Activated naive CD8-positive, alpha-beta T cell treated with anti-CD3 and anti-CD28 coated beads for 36 hours (primary cell): ENCODE results near the gene CISTR. TPM values are rescaled to one million over a fixed set of nuclear protein-coding genes. Genes with fewer than 3 reads are reported as not detected.
A peak's percentile ranks its signal among the peaks of the same experiment; 100 is the strongest.

Experiments
- DNase-seq: peaks from one replicate; pipeline ENCODE4 v3.0.0; 2021
- H3K27ac Mint-ChIP-seq: one replicate; pipeline ENCODE4 v1.8.0; 2022; ENCODE audit warnings: mild to moderate bottlenecking, moderate library complexity, mixed read lengths
- H3K27me3 Mint-ChIP-seq: one replicate; pipeline ENCODE4 v1.8.0; 2022; ENCODE audit warnings: mild to moderate bottlenecking, mixed read lengths
- H3K36me3 Mint-ChIP-seq: one replicate; pipeline ENCODE4 v1.8.0; 2021; ENCODE audit warnings: mild to moderate bottlenecking, mixed read lengths
- H3K4me1 Mint-ChIP-seq: one replicate; pipeline ENCODE4 v1.8.0; 2021; ENCODE audit warnings: mixed read lengths
- H3K4me3 Mint-ChIP-seq: one replicate; pipeline ENCODE4 v1.8.0; 2022; ENCODE audit warnings: mild to moderate bottlenecking, moderate library complexity, mixed read lengths
- H3K9me3 Mint-ChIP-seq: one replicate; pipeline ENCODE4 v1.8.0; 2022; ENCODE audit warnings: mixed read lengths
- total RNA-seq, 2 experiments: library from RNA; stranded (reverse); gene quantifications; one replicate each; pipeline ENCODE4 v1.2.3, GENCODE V29; 2021

CISTR gene
- total RNA-seq, 2 experiments from 2014 or later = not detected

DNA sequence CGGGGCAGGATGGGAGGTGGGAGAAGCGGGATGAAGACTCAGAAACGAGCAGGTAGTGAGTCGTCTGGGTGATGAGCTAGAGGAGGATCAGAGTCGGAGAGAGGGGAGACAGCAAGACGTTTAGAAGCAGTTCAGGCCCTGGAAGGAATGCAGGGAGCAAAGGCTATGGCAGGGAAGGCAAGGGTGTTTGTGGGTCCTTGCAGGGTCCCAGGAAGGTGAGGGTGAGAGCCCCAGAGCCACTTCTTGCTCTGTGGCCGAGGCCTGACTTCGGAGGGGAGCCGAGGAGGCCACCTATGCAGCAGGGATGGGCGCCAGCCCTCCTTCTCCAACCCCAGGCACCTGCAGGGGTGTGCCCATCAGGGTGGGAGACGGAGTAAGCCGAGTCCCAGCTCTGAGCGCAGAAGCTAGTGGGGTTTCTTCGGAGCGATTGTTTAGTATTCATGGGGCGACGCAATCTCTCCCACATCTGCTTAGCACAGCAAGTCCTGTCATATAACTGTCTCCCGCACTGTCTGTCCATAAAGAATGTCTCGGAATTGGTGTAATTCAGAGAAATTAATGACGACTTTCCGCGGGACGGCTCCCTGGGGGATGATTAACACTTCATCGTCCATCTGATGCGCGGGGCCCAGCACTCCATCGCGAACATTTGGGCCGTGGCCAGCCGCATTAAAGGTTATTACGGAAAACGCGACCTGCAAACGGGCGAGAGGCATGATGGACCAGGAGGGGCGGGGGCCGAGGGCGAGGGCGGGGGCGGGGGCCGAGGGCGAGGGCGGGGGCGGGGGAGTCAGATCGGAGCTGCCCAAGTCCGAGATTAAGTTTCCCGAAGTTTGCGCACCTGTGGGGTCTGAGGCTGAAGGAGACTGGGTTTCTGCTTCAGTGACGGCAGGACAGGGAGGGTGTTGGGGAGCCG, 12.3 kb downstream of the CISTR start:
- Mint-ChIP-seq H3K27ac (no peak overlapping the region), H3K4me3 (peak overlapping the region; percentile 56), H3K36me3 (no peaks in the 10 kb centered on the region), H3K27me3 (peaks cover 54% of the 10 kb centered on the region), H3K9me3 (no peaks in the 10 kb centered on the region), H3K4me1 (peaks cover 11% of the 10 kb centered on the region)
- no peak for DNase-seq

GRCh38 chr12:53738406-53739213, 13.2 kb downstream of the CISTR start:
- H3K36me3 Mint-ChIP-seq = no peaks in the 10 kb centered on the region
- peaks cover 15% of the 10 kb centered on the region for H3K4me1 Mint-ChIP-seq
- peak; percentile 41 for DNase-seq
- H3K27ac Mint-ChIP-seq = no peak overlapping the region
- H3K9me3 Mint-ChIP-seq = no peaks in the 10 kb centered on the region
- peak overlapping the region; percentile 56 for H3K4me3 Mint-ChIP-seq
- peaks cover 45% of the 10 kb centered on the region for H3K27me3 Mint-ChIP-seq

- H3K27ac Mint-ChIP-seq = no peak overlapping the region
- H3K36me3 Mint-ChIP-seq = no peaks in the 10 kb centered on the region
- H3K27me3 Mint-ChIP-seq = peaks cover 39% of the 10 kb centered on the region
- H3K4me1 Mint-ChIP-seq = peaks cover 13% of the 10 kb centered on the region
- no peak for DNase-seq
- H3K4me3 Mint-ChIP-seq = peak overlapping the region; percentile 27
- H3K9me3 Mint-ChIP-seq = no peaks in the 10 kb centered on the region
Observed at GRCh38 chr12:53737951-53738405, 13.8 kb downstream of the CISTR start.

GRCh38 chr12:53737093-53737808, 14.5 kb downstream of the CISTR start:
- peaks cover 32% of the 10 kb centered on the region for H3K27me3 Mint-ChIP-seq
- no peaks in the 10 kb centered on the region for H3K36me3 Mint-ChIP-seq
- no peaks in the 10 kb centered on the region for H3K9me3 Mint-ChIP-seq
- H3K4me1 Mint-ChIP-seq = peaks cover 13% of the 10 kb centered on the region
- DNase-seq = no peak
- no peak overlapping the region for H3K27ac Mint-ChIP-seq
- no peak overlapping the region for H3K4me3 Mint-ChIP-seq

DNA sequence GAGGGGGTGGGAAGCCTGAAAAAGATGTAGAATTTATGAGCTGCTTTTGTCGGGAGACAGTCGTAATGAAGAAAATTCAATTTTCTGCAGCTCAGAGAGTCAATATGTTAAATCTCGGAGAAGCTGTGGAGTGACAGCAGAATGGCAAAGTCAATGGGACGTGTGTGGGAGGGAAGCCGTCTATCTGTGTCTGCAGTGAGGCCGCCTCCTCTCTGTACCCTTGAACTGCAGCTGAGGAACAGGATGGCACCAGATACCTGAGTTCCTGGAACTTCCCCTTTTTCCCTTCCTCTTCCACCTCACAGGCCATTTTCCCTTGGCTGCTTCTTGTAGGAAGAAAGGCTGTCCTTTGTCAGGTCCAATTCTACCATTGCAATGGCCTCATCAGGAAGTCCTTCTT, 15.2 kb downstream of the CISTR start:
- Mint-ChIP-seq H3K9me3 (no peaks in the 10 kb centered on the region), H3K36me3 (no peaks in the 10 kb centered on the region), H3K27me3 (peaks cover 25% of the 10 kb centered on the region), H3K27ac (no peak overlapping the region), H3K4me1 (peaks cover 13% of the 10 kb centered on the region), H3K4me3 (no peak overlapping the region)
- no peak for DNase-seq

- Mint-ChIP-seq H3K4me3 (no peak overlapping the region), H3K9me3 (no peaks in the 10 kb centered on the region), H3K36me3 (no peaks in the 10 kb centered on the region), H3K4me1 (peaks cover 13% of the 10 kb centered on the region), H3K27me3 (peaks cover 21% of the 10 kb centered on the region), H3K27ac (no peak overlapping the region)
- no peak for DNase-seq
Observed at GRCh38 chr12:53735556-53735955, 16.2 kb downstream of the CISTR start.

- Mint-ChIP-seq H3K9me3 (no peaks in the 10 kb centered on the region), H3K27me3 (peaks cover 21% of the 10 kb centered on the region)
Observed at GRCh38 chr12:53734425-53734824, 17.4 kb downstream of the CISTR start.

GRCh38 chr12:53733807-53734200, 18.0 kb downstream of the CISTR start:
- peaks cover 21% of the 10 kb centered on the region for H3K27me3 Mint-ChIP-seq
- no peaks in the 10 kb centered on the region for H3K36me3 Mint-ChIP-seq
- DNase-seq = no peak
- H3K27ac Mint-ChIP-seq = no peak overlapping the region
- peaks cover 6% of the 10 kb centered on the region for H3K4me1 Mint-ChIP-seq
- no peak overlapping the region for H3K4me3 Mint-ChIP-seq
- H3K9me3 Mint-ChIP-seq = no peaks in the 10 kb centered on the region

More at GRCh38 chr12:53734425-53734824, 17.4 kb downstream of the CISTR start:
- no peak for DNase-seq
- Mint-ChIP-seq H3K27ac (no peak overlapping the region), H3K36me3 (no peaks in the 10 kb centered on the region), H3K4me3 (no peak overlapping the region), H3K4me1 (peaks cover 11% of the 10 kb centered on the region)

GRCh38 chr12:53733051-53733806, 18.6 kb downstream of the CISTR start:
- H3K27me3 Mint-ChIP-seq = peaks cover 19% of the 10 kb centered on the region
- no peak for DNase-seq
- H3K27ac Mint-ChIP-seq = no peak overlapping the region
- no peak overlapping the region for H3K4me3 Mint-ChIP-seq
- peaks cover 4% of the 10 kb centered on the region for H3K4me1 Mint-ChIP-seq
- H3K9me3 Mint-ChIP-seq = no peaks in the 10 kb centered on the region
- no peaks in the 10 kb centered on the region for H3K36me3 Mint-ChIP-seq

DNA sequence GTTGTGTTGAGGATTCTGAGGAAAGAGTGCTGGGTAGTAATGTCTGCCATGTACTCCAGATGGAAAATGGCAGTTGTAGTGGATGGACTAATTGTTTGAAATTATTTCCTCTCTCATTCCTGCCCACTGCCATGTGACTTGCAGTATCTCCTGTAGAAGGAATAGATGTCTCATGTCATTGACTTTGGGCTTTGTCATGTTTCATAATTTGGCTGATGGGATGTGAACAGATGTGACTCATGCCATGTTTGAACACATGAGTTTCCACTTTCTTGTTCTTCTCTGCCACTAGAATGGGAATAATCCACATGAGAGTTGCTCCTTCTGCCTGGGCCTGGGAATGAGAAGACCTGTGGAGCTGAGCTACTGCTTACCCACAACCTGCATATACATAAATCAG, 22.1 kb downstream of the CISTR start:
- peaks cover 17% of the 10 kb centered on the region for H3K4me1 Mint-ChIP-seq
- H3K9me3 Mint-ChIP-seq = no peaks in the 10 kb centered on the region
- H3K27ac Mint-ChIP-seq = no peak overlapping the region
- no peak overlapping the region for H3K4me3 Mint-ChIP-seq
- no peak for DNase-seq
- no peaks in the 10 kb centered on the region for H3K27me3 Mint-ChIP-seq
- H3K36me3 Mint-ChIP-seq = no peaks in the 10 kb centered on the region

DNA sequence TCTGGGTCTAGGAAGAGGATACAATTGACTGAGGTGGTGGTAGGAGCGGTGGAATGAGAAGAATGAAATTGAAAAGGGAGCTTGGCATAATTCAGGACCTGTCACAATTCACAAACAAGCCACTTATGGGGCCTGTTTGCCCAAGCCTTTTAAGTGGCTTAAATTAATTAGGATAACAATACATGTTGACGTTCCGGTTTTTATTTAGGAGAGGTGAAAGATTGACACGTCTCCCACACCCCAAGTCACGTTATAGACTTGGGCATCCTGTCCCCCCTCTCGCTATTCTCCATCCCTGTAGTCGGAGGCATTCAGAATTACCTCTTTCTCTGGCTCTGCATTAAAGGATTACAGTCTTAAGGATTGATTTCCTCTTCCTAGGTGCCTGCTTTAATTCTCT, 23.6 kb downstream of the CISTR start:
- Mint-ChIP-seq H3K4me1 (peaks cover 13% of the 10 kb centered on the region), H3K27ac (peak overlapping the region; percentile 93), H3K27me3 (no peaks in the 10 kb centered on the region), H3K4me3 (peak overlapping the region; percentile 87), H3K9me3 (no peaks in the 10 kb centered on the region), H3K36me3 (no peaks in the 10 kb centered on the region)
- DNase-seq = no peak

GRCh38 chr12:53727310-53728041, 24.3 kb downstream of the CISTR start, which contains the start of gene CALCOCO1:
TSS of gene CALCOCO1 (minus strand) at chr12:53727452. CDS start at chr12:53725242, 2,210 bp downstream.
- H3K36me3 Mint-ChIP-seq = no peaks in the 10 kb centered on the region
- peak within 1 kb of the TSS; percentile 93 for H3K27ac Mint-ChIP-seq
- peaks cover 15% of the 10 kb centered on the region for H3K4me1 Mint-ChIP-seq
- DNase-seq = peak; percentile 97
- H3K4me3 Mint-ChIP-seq = peak within 1 kb of the TSS; percentile 87
- no peaks in the 10 kb centered on the region for H3K9me3 Mint-ChIP-seq
- H3K27me3 Mint-ChIP-seq = no peaks in the 10 kb centered on the region

DNA sequence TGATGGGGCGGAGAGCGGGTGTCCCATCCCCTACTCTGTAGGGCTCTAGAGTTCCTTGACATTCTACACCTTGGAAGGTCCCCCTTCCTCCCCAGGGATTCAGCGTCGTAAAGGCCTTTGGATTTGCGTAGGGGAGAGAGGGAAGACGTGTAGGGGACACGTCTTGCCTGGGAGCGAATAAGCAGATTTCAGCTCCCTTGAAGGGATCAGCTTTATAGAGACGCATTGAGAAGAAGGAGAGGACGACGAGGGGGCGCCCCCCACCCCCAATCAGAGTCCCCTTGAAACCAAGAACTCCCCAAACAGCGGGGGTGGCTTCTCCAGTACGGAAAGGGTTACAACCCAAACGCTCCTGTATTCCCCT, 24.9 kb downstream of the CISTR start:
- Mint-ChIP-seq H3K36me3 (no peaks in the 10 kb centered on the region), H3K9me3 (no peaks in the 10 kb centered on the region), H3K4me1 (peaks cover 15% of the 10 kb centered on the region), H3K27ac (peak overlapping the region; percentile 93), H3K27me3 (no peaks in the 10 kb centered on the region), H3K4me3 (peak overlapping the region; percentile 87)
- DNase-seq = no peak

GRCh38 chr12:53726341-53726740, 25.4 kb downstream of the CISTR start:
- H3K9me3 Mint-ChIP-seq = no peaks in the 10 kb centered on the region
- DNase-seq = no peak
- no peaks in the 10 kb centered on the region for H3K36me3 Mint-ChIP-seq
- peaks cover 15% of the 10 kb centered on the region for H3K4me1 Mint-ChIP-seq
- peak overlapping the region; percentile 87 for H3K4me3 Mint-ChIP-seq
- no peaks in the 10 kb centered on the region for H3K27me3 Mint-ChIP-seq
- H3K27ac Mint-ChIP-seq = no peak overlapping the region
